ENCODE measurements around the gene NXPE2. TPM values are rescaled to one million over a fixed set of nuclear protein-coding genes. Genes with fewer than 3 reads are reported as not detected.

The NXPE2 gene
- total RNA-seq, 3 donors from 2014 or later, result 0.80 to 1.8 TPM; not detected in 1

DNA sequence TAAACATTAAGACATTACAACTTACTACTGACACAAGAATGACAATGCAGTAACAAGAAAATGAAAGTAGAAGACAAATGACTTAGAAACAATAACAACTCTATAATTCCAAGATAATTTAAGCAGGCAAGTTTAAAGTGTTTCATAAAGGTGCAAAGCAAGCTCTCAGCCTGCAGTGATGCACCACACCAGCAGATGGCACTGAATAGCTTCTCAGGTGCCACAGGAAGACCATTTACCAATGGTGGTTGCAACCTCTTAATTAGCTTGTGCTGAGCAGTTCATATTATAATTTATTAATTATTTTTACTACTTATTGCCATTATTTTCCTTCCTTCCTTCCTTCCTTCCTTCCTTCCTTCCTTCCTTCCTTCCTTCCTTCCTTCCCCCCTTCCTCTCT is 60.6 kb downstream of the NXPE2 start:
- no peaks in the 10 kb centered on the region for H3K4me1 ChIP-seq
- H3K36me3 ChIP-seq, result no peaks in the 10 kb centered on the region
- H3K27ac ChIP-seq, result no peak overlapping the region
- DNase-seq (ENCODE audit: low spot score in 2 of 2), result no peak
- intact Hi-C loops (cut with DNase I; ENCODE audit: low total_unique reads), result no loop called here
- no peaks in the 10 kb centered on the region for H3K27me3 ChIP-seq
- no peak for TF ChIP-seq POLR2A (IDR thresholded peaks at IDR 0.05)
- no peak for TF ChIP-seq POLR2AphosphoS5 (IDR thresholded peaks at IDR 0.05)
- TF ChIP-seq, protein P1, sequence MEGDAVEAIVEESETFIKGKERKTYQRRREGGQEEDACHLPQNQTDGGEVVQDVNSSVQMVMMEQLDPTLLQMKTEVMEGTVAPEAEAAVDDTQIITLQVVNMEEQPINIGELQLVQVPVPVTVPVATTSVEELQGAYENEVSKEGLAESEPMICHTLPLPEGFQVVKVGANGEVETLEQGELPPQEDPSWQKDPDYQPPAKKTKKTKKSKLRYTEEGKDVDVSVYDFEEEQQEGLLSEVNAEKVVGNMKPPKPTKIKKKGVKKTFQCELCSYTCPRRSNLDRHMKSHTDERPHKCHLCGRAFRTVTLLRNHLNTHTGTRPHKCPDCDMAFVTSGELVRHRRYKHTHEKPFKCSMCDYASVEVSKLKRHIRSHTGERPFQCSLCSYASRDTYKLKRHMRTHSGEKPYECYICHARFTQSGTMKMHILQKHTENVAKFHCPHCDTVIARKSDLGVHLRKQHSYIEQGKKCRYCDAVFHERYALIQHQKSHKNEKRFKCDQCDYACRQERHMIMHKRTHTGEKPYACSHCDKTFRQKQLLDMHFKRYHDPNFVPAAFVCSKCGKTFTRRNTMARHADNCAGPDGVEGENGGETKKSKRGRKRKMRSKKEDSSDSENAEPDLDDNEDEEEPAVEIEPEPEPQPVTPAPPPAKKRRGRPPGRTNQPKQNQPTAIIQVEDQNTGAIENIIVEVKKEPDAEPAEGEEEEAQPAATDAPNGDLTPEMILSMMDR (IDR thresholded peaks at IDR 0.05), result peak in 2 of 3 donors; percentile 40 to 50
- H3K4me3 ChIP-seq, result no peak overlapping the region
- peaks cover 0 to 3% of the 10 kb centered on the region in 2 donors for H3K9me3 ChIP-seq

DNA sequence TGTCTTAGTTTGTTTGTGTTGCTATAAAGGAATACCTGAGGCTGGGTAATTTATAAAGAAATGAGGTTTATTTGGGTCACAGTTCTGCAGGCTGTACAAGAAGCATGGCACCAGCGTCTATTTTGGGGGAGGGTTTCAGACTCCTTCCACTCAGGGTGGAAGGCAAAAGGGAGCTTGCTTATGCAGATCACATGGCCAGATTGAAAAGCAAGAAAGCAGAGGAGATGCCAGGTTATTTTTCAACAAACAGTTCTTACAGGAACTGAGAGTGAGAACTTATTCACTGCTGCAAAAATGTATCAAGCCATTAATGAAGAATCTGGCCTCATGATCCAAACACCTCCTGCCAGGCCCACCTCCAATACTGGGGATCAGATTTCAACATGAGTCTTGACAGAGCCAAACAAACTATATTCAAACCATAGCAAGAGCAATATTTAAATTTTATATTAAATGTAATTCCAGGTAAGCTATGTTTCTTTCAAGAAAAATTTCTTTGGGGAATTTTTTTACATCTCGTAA is 66.9 kb downstream of the NXPE2 start:
- Histone ChIP-seq H3K9me3 (peaks cover 0 to 3% of the 10 kb centered on the region in 2 donors), H3K36me3 (no peaks in the 10 kb centered on the region), H3K27me3 (no peaks in the 10 kb centered on the region), H3K27ac (no peak overlapping the region), H3K4me3 (no peak overlapping the region), H3K4me1 (no peaks in the 10 kb centered on the region)
- intact Hi-C loops (cut with DNase I; ENCODE audit: low total_unique reads), result no loop called here
- no peak for DNase-seq (ENCODE audit: low spot score in 2 of 2)
- TF ChIP-seq, protein P1 (IDR thresholded peaks at IDR 0.05), result no peak
- no peak for TF ChIP-seq POLR2A (IDR thresholded peaks at IDR 0.05)
- TF ChIP-seq POLR2AphosphoS5 (IDR thresholded peaks at IDR 0.05), result no peak

DNA sequence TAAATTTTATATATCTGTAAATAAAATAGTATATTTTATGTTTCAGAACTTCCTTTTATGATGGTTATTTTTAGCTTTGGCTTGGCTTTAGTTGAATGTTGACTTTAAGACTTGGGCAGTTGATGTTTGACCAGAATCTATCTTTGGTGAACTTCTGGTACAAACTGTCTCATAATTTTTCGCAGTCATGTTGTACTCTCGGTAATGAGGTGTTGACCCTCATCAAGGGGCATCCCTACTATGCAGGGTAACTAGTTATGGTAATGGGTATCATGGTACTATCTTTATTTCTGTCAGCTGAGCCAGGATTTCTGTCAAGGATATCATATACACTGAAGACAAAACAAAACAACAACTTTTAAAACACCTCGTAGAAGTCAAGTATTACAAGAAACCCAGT is 67.7 kb downstream of the NXPE2 start:
- Histone ChIP-seq H3K9me3 (no peaks in the 10 kb centered on the region), H3K27me3 (no peaks in the 10 kb centered on the region), H3K4me3 (no peak overlapping the region), H3K4me1 (no peaks in the 10 kb centered on the region), H3K36me3 (no peaks in the 10 kb centered on the region), H3K27ac (no peak overlapping the region)
- DNase-seq (ENCODE audit: low spot score in 2 of 2), result no peak
- TF ChIP-seq POLR2AphosphoS5 (IDR thresholded peaks at IDR 0.05), result no peak
- TF ChIP-seq, protein P1 (IDR thresholded peaks at IDR 0.05), result no peak
- no peak for TF ChIP-seq POLR2A (IDR thresholded peaks at IDR 0.05)
- intact Hi-C loops (cut with DNase I; ENCODE audit: low total_unique reads), result no loop called here

Other genes starting within 250 kb of the NXPE2 start
- gene REXO2, start 239.1 kb upstream of the NXPE2 start, total RNA-seq, result 100 to 1,000 TPM; 108 to 127 (median 123) TPM
- 1 to 10 TPM in 1 of 3 donors, not detected in 2; 1.3 TPM for gene NXPE1, start 118.6 kb upstream of the NXPE2 start, total RNA-seq
- gene NXPE4, start 82.7 kb upstream of the NXPE2 start, total RNA-seq, result under 1 TPM in 2 of 3 donors, not detected in 1; 0.29 to 0.66 TPM

Measured in breast epithelium (tissue), 4 donors.